ENCODE measurements around the gene TP53BP2. TPM values are rescaled to one million over a fixed set of nuclear protein-coding genes. Genes with fewer than 3 reads are reported as not detected.

TP53BP2 gene
- total RNA-seq, 2 donors from 2014 or later: 53.6 to 59.8 TPM

GRCh38 chr1:223848536-223848935 lies 2.8 kb upstream of the TP53BP2 start:
- no peak overlapping the region for H3K27ac Mint-ChIP-seq
- no peaks in the 10 kb centered on the region for H3K4me1 ChIP-seq (ENCODE audit: control insufficient read depth, insufficient read depth, low read length)
- no peak for TF ChIP-seq CTCF (conservative IDR thresholded peaks at IDR 0.05)
- H3K4me1 Mint-ChIP-seq: peaks cover 16% of the 10 kb centered on the region
- no peaks in the 10 kb centered on the region for H3K36me3 ChIP-seq (ENCODE audit: control insufficient read depth, insufficient read depth, low read length)
- H3K27ac ChIP-seq (ENCODE audit: low read depth, low read length): no peak overlapping the region
- no peak overlapping the region for H3K4me3 ChIP-seq (ENCODE audit: low read length)
- H3K27me3 ChIP-seq (ENCODE audit: control insufficient read depth, insufficient read depth, low read length, poor library complexity, severe bottlenecking): no peaks in the 10 kb centered on the region
- DNase-seq: no peak
- H3K36me3 Mint-ChIP-seq (ENCODE audit: low read depth): no peaks in the 10 kb centered on the region
- H3K27me3 Mint-ChIP-seq (ENCODE audit: insufficient read depth): peaks cover 8% of the 10 kb centered on the region
- H3K9ac ChIP-seq (ENCODE audit: extremely low read depth, low read length, poor library complexity, severe bottlenecking): no peak overlapping the region
- H3K9me3 ChIP-seq (ENCODE audit: control insufficient read depth, low read length): no peaks in the 10 kb centered on the region
- 89 to 100% methylated on average over 2 of the region's 2 CpGs for WGBS, 2 experiments (ENCODE audit: insufficient coverage in 1 of 2, insufficient read length in 1 of 2)
- H3K9me3 Mint-ChIP-seq: no peaks in the 10 kb centered on the region
- H3K4me3 Mint-ChIP-seq: no peak overlapping the region

GRCh38 chr1:223847781-223848345 lies 2.1 kb upstream of the TP53BP2 start:
- TF ChIP-seq CTCF (conservative IDR thresholded peaks at IDR 0.05): no peak
- Histone ChIP-seq H3K36me3 (ENCODE audit: control insufficient read depth, insufficient read depth, low read length) (no peaks in the 10 kb centered on the region), H3K27ac (ENCODE audit: low read depth, low read length) (no peak overlapping the region), H3K27me3 (ENCODE audit: control insufficient read depth, insufficient read depth, low read length, poor library complexity, severe bottlenecking) (no peaks in the 10 kb centered on the region), H3K4me3 (ENCODE audit: low read length) (no peak overlapping the region), H3K9me3 (ENCODE audit: control insufficient read depth, low read length) (no peaks in the 10 kb centered on the region), H3K4me1 (ENCODE audit: control insufficient read depth, insufficient read depth, low read length) (no peaks in the 10 kb centered on the region), H3K9ac (ENCODE audit: extremely low read depth, low read length, poor library complexity, severe bottlenecking) (no peak overlapping the region)
- Mint-ChIP-seq H3K4me1 (peaks cover 16% of the 10 kb centered on the region), H3K27ac (no peak overlapping the region), H3K27me3 (ENCODE audit: insufficient read depth) (peaks cover 8% of the 10 kb centered on the region), H3K9me3 (no peaks in the 10 kb centered on the region), H3K4me3 (no peak overlapping the region), H3K36me3 (ENCODE audit: low read depth) (no peaks in the 10 kb centered on the region)
- WGBS, 2 experiments (ENCODE audit: insufficient coverage in 1 of 2, insufficient read length in 1 of 2): 89 to 95% methylated on average over 4 of the region's 4 CpGs
- DNase-seq: no peak

- H3K4me3 Mint-ChIP-seq: peak overlapping the region; percentile 96
- H3K9ac ChIP-seq (ENCODE audit: extremely low read depth, low read length, poor library complexity, severe bottlenecking): peak overlapping the region; percentile 76
- peak overlapping the region; percentile 97 for H3K27ac Mint-ChIP-seq
- H3K9me3 Mint-ChIP-seq: no peaks in the 10 kb centered on the region
- peaks cover 3% of the 10 kb centered on the region for H3K4me1 ChIP-seq (ENCODE audit: control insufficient read depth, insufficient read depth, low read length)
- peak overlapping the region; percentile 97 for H3K27ac ChIP-seq (ENCODE audit: low read depth, low read length)
- no peaks in the 10 kb centered on the region for H3K36me3 Mint-ChIP-seq (ENCODE audit: low read depth)
- no peak for DNase-seq
- no peak for TF ChIP-seq CTCF (conservative IDR thresholded peaks at IDR 0.05)
- H3K9me3 ChIP-seq (ENCODE audit: control insufficient read depth, low read length): no peaks in the 10 kb centered on the region
- H3K4me3 ChIP-seq (ENCODE audit: low read length): peak overlapping the region; percentile 95
- H3K36me3 ChIP-seq (ENCODE audit: control insufficient read depth, insufficient read depth, low read length): no peaks in the 10 kb centered on the region
- H3K27me3 ChIP-seq (ENCODE audit: control insufficient read depth, insufficient read depth, low read length, poor library complexity, severe bottlenecking): no peaks in the 10 kb centered on the region
- H3K4me1 Mint-ChIP-seq: peaks cover 22% of the 10 kb centered on the region
- H3K27me3 Mint-ChIP-seq (ENCODE audit: insufficient read depth): peaks cover 7% of the 10 kb centered on the region
- WGBS, 2 experiments (ENCODE audit: insufficient coverage in 1 of 2, insufficient read length in 1 of 2): 0% methylated on average over 19 to 69 of the region's 69 CpGs
Measured at GRCh38 chr1:223845037-223845809, 524 bp downstream of the TP53BP2 start.

All from endodermal cell (in vitro differentiated cells).